Osteocyte (in vitro differentiated cells): Measurements from ENCODE around the gene RASSF5. TPM values are rescaled to one million over a fixed set of nuclear protein-coding genes. Genes with fewer than 3 reads are reported as not detected.

Experiments used
- DNase-seq: peaks from one replicate; pipeline ENCODE4 v3.0.0; 2021; ENCODE audit warnings: mixed read lengths; ENCODE audit not compliant: unreplicated experiment; ENCODE audit errors: extremely low spot score
- H3K27ac Mint-ChIP-seq: one replicate; pipeline ENCODE4 v1.8.0; 2021; ENCODE audit warnings: mild to moderate bottlenecking, mixed read lengths; ENCODE audit not compliant: unreplicated experiment
- H3K27me3 Mint-ChIP-seq: one replicate; pipeline ENCODE4 v1.8.0; 2021; ENCODE audit warnings: mixed read lengths; ENCODE audit not compliant: unreplicated experiment
- H3K36me3 Mint-ChIP-seq: one replicate; pipeline ENCODE4 v1.8.0; 2021; ENCODE audit warnings: mixed read lengths; ENCODE audit not compliant: unreplicated experiment
- H3K4me1 Mint-ChIP-seq: one replicate; pipeline ENCODE4 v1.8.0; 2021; ENCODE audit warnings: mixed read lengths; ENCODE audit not compliant: unreplicated experiment
- H3K4me3 Mint-ChIP-seq: one replicate; pipeline ENCODE4 v1.8.0; 2021; ENCODE audit warnings: mild to moderate bottlenecking, moderate library complexity, mixed read lengths; ENCODE audit not compliant: unreplicated experiment
- H3K9me3 Mint-ChIP-seq: one replicate; pipeline ENCODE4 v1.8.0; 2021; ENCODE audit warnings: mixed read lengths; ENCODE audit not compliant: unreplicated experiment
- CTCF ChIP-seq: fragments of 200-600 bp; sonication (generic); IDR thresholded peaks from 2 replicates; pipeline ENCODE4 v1.5.0; 2021; ENCODE audit warnings: antibody characterized with exemption, mild to moderate bottlenecking, moderate library complexity
- total RNA-seq: library from RNA; stranded (reverse); gene quantifications from 2 replicates; pipeline ENCODE4 v1.2.1, GENCODE V29; 2021

RASSF5 gene
- total RNA-seq, 1 donor from 2014 or later = not detected

GRCh38 chr1:206514813-206515387 is 7.6 kb downstream of the RASSF5 start:
- peaks cover 8% of the 10 kb centered on the region for H3K4me1 Mint-ChIP-seq
- no peaks in the 10 kb centered on the region for H3K36me3 Mint-ChIP-seq
- H3K9me3 Mint-ChIP-seq = no peaks in the 10 kb centered on the region
- TF ChIP-seq CTCF = no peak
- peaks cover 55% of the 10 kb centered on the region for H3K27me3 Mint-ChIP-seq
- H3K27ac Mint-ChIP-seq = no peak overlapping the region
- DNase-seq = no peak
- no peak overlapping the region for H3K4me3 Mint-ChIP-seq

GRCh38 chr1:206516728-206516990 is 9.3 kb downstream of the RASSF5 start:
- no peaks in the 10 kb centered on the region for H3K36me3 Mint-ChIP-seq

GRCh38 chr1:206517784-206518183 is 10.5 kb downstream of the RASSF5 start:
- H3K27ac Mint-ChIP-seq = no peak overlapping the region
- DNase-seq = no peak
- no peaks in the 10 kb centered on the region for H3K36me3 Mint-ChIP-seq
- H3K4me1 Mint-ChIP-seq = peaks cover 8% of the 10 kb centered on the region
- H3K9me3 Mint-ChIP-seq = no peaks in the 10 kb centered on the region
- H3K27me3 Mint-ChIP-seq = peaks cover 56% of the 10 kb centered on the region
- no peak overlapping the region for H3K4me3 Mint-ChIP-seq
- no peak for TF ChIP-seq CTCF

More at GRCh38 chr1:206516728-206516990, 9.3 kb downstream of the RASSF5 start:
- no peak for DNase-seq
- no peaks in the 10 kb centered on the region for H3K9me3 Mint-ChIP-seq
- no peak overlapping the region for H3K27ac Mint-ChIP-seq
- no peak for TF ChIP-seq CTCF
- H3K4me1 Mint-ChIP-seq = peaks cover 8% of the 10 kb centered on the region
- H3K4me3 Mint-ChIP-seq = no peak overlapping the region
- H3K27me3 Mint-ChIP-seq = peaks cover 53% of the 10 kb centered on the region

GRCh38 chr1:206518206-206518605 is 10.9 kb downstream of the RASSF5 start:
- Mint-ChIP-seq H3K9me3 (no peaks in the 10 kb centered on the region), H3K36me3 (no peaks in the 10 kb centered on the region), H3K4me3 (no peak overlapping the region), H3K4me1 (peaks cover 8% of the 10 kb centered on the region), H3K27ac (no peak overlapping the region), H3K27me3 (peaks cover 56% of the 10 kb centered on the region)
- no peak for TF ChIP-seq CTCF
- no peak for DNase-seq

- Mint-ChIP-seq H3K4me3 (no peak overlapping the region), H3K36me3 (no peaks in the 10 kb centered on the region), H3K9me3 (no peaks in the 10 kb centered on the region), H3K4me1 (peaks cover 3% of the 10 kb centered on the region), H3K27me3 (peaks cover 52% of the 10 kb centered on the region), H3K27ac (no peak overlapping the region)
- no peak for TF ChIP-seq CTCF
- no peak for DNase-seq
Observed at GRCh38 chr1:206518743-206519142, 11.4 kb downstream of the RASSF5 start.
